Midbrain (tissue), 1 donor: Measurements from ENCODE around the gene RBMS1.

Experiments
- DNase-seq: peaks from one replicate; lab custom pipeline; 2025; lab: John Stamatoyannopoulos, UW

RBMS1 gene

GRCh38 chr2:160275656-160276055, 218.0 kb downstream of the RBMS1 start:
- DNase-seq = no peak

- DNase-seq = no peak
These were observed 222.2 kb downstream of the RBMS1 start for GRCh38 chr2:160271171-160272086.

GRCh38 chr2:160270571-160271113, 223.0 kb downstream of the RBMS1 start:
- DNase-seq = no peak

- peak; percentile 74 for DNase-seq
These were observed 223.6 kb downstream of the RBMS1 start for GRCh38 chr2:160269803-160270570.

GRCh38 chr2:160269365-160269764, 224.2 kb downstream of the RBMS1 start:
- DNase-seq = no peak

- no peak for DNase-seq
These were observed 225.3 kb downstream of the RBMS1 start for GRCh38 chr2:160268151-160268781.

- no peak for DNase-seq
These were observed 225.9 kb downstream of the RBMS1 start for GRCh38 chr2:160267692-160268091.

- DNase-seq = no peak
These were observed 226.6 kb downstream of the RBMS1 start for GRCh38 chr2:160267022-160267421.

GRCh38 chr2:160266037-160266551, 227.5 kb downstream of the RBMS1 start:
- no peak for DNase-seq

- no peak for DNase-seq
These were observed 229.3 kb downstream of the RBMS1 start for GRCh38 chr2:160264308-160264707.

GRCh38 chr2:160261732-160262131, 231.9 kb downstream of the RBMS1 start:
- no peak for DNase-seq

GRCh38 chr2:160258492-160258805, 235.2 kb downstream of the RBMS1 start:
- DNase-seq = no peak

- DNase-seq = no peak
These were observed 235.7 kb downstream of the RBMS1 start for GRCh38 chr2:160257743-160258491.

- no peak for DNase-seq
These were observed 236.4 kb downstream of the RBMS1 start for GRCh38 chr2:160257041-160257742.

GRCh38 chr2:160256507-160256906, 237.1 kb downstream of the RBMS1 start:
- DNase-seq = no peak

- DNase-seq = no peak
These were observed 238.2 kb downstream of the RBMS1 start for GRCh38 chr2:160255408-160255807.

- no peak for DNase-seq
These were observed 239.3 kb downstream of the RBMS1 start for GRCh38 chr2:160254189-160254762.

- no peak for DNase-seq
These were observed 240.0 kb downstream of the RBMS1 start for GRCh38 chr2:160253440-160254188.

- DNase-seq = no peak
These were observed 240.7 kb downstream of the RBMS1 start for GRCh38 chr2:160252900-160253299.
